ENCODE measurements around the gene TINCR.
"Not testable (repeated sequence)": the region's sequence is repeated elsewhere in the genome, so short reads cannot be mapped to it uniquely, and the experiment has no call there.

The TINCR gene

DNA sequence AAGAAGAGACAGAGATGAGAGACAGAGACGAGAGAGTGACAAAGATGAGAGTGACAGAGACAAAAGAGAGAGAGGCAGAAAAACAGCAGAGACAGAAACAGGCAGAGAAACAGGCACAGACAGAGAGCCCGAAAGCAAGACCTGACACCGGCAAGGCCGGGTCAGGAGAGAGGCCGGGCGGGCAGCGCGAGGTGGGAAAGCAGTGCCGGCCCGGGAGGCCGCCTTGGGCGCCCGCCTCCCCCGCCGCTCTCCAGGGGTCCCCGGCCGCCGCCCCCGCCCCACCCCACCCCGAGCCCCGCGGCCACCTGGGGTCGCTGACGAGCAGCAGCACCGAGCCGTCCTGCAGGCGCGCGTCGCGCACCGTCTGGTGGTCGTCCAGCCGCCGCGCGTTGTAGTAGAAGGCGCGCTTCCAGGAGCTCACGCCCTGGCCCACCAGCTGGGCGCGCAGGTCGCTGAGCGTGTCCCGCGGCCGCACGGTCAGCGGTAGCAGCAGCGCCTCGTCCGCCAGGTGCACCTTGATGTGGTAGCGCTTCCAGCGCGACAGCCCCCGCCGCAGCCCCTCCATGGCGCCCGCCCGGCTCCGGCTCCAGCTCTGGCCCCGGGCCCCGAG is at the start of gene TINCR:
TSS of gene TINCR (minus strand) at position 594 of the 610 bp plus-strand sequence.
- DNase-seq (ENCODE audit: low read depth): no peak

DNA sequence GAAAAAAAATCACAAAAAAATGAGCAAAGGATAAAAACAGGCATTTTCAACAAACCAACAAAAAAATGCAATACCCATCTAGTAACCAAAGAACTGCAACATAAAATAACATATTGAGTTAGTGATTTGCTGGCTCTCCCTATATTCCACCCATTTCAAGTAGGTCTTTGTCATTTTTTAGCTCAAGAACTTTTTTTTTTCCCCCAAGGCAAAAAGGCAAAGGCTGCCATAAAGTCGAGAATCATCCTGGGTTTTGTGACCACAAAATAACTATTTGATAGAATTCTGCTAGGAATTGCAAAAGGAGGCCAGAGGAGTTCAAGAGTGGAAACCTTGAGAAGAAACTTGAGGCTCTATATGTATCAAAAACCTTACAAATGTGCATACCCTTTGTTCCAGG is 49.3 kb upstream of the TINCR start:
- DNase-seq (ENCODE audit: low read depth): no peak

DNA sequence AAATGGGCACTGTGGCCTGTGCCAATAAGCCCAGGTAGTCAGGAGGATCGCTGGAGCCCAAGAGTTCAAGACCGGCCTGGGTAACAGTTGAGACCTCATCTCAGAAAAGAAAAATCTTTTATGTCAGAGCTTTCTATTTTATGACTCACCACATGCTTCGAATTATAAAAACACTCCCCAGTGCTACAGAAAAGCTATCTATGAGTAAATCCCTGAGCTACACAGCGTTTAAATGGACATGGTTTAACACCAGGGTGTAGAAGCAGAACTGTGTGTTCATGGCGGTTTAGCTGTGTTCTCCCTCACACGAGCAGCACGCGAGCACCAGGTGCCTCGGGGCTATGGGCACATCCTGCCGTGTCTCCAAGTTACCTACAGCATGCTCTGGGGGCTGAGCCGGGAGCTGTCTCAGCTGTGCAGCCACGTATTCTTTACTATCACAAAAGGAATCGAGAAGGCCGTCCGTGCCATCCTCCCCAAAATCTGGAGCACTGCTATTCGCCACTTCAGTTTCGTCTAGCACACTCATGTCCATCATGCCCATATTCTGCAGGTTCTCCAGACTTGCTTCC is 48.1 kb upstream of the TINCR start:
- DNase-seq (ENCODE audit: low read depth): no peak

DNA sequence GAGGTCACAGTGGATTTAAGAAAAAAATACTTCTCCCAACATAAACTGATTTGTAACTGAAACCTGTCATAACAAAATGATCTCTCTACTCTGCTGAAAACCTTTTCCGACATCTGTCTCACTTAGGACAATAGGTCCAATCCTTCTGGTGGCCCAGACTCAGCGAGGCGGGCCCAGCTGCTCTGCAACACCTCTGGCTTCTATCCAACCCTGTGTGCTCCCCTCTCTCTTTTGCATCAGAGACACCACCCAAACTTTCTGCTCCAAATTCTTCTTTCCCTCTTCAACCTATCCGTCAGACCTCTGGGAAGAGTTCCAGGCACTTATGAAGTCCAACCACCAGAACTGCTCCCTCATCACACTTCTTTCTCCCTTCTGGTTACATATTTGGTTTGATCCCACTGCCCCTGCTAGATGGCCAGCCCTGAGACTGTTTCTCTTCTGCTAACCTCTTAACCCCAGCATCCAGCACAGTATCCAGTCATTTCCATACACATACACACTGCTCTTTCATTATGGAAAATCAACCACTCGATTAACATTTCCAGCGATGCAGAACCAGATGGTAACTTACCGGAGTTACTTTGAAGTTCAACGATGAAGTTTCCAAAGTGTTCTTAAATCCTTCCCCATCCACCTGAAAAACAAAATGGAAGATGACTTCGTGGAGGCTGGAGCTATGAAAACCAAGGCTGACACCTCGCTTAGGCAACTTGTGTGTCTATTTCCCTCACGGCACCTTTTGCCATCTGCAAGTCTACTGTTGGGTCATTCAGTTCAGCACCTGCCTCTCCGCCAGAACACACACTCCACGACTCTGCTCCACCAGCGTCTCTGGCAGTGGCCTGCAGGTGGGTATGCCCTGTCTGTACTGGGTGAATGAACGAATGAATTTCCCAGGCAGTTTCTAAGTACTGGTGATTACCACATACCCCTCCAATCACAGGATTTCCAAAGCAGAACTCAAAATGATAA is 45.4 kb upstream of the TINCR start:
- DNase-seq (ENCODE audit: low read depth): no peak

DNA sequence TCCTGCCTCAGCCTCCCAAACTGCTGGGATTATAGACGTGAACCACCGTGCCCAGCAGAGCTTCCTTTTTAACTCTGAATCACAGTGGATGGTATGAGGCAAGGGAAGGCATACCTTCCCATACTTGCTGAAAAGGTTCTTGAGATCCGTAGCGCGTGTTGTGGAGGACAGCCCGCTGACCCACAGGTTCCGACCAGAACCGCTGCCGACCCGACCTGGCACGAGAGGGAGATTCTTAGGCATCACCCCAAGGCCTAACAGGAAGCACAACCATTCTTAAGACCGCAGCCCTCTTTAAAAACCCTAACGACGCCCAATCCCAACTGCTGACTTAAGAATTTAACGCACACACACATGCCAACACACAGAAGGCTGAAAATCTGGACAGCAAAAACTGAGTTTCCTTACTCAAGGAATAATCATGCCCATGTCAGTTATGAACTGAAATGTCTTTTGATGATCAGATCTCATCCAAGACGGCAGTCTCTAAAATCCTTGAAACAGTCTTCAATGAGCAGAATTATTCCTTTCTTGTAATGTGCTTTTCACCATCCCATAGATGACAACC is 42.2 kb upstream of the TINCR start:
- DNase-seq (ENCODE audit: low read depth): no peak

DNA sequence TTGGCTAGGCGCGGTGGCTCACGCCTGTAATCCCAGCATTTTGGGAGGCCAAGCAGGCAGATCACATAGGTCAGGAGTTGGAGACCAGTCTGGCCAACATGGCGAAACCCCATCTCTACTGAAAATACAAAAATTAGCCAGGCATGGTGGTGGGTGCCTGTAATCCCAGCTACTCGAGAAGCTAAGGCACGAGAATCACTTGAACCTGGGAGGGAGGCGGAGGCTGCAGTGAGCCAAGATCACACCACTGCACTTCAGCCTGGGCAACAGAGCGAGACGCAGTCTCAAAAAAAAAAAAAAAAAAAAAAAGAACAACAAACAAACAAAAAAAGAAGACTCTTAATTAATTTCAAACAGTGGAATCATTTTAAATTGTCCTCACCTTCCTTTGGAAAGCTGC is 41.0 kb upstream of the TINCR start:
- DNase-seq (ENCODE audit: low read depth): not testable (repeated sequence)

DNA sequence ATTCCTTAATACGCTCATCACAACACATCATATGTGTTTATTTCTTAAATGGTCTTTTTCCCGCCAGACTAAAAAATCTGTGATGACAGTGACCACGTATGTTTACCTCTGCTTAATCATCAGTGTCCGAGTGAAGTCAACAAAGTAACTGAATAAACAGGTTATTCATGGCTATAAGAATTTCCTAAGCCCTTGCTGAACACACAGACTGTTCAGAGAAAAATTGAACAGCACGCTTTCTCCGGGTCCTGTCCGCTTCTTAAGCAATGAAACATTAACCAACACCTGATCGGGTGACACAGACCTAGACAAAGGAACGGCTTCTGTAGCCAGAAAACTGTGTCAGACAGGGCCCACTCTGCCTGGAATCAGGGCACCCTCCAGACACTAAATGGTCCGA is 40.5 kb upstream of the TINCR start:
- no peak for DNase-seq (ENCODE audit: low read depth)

DNA sequence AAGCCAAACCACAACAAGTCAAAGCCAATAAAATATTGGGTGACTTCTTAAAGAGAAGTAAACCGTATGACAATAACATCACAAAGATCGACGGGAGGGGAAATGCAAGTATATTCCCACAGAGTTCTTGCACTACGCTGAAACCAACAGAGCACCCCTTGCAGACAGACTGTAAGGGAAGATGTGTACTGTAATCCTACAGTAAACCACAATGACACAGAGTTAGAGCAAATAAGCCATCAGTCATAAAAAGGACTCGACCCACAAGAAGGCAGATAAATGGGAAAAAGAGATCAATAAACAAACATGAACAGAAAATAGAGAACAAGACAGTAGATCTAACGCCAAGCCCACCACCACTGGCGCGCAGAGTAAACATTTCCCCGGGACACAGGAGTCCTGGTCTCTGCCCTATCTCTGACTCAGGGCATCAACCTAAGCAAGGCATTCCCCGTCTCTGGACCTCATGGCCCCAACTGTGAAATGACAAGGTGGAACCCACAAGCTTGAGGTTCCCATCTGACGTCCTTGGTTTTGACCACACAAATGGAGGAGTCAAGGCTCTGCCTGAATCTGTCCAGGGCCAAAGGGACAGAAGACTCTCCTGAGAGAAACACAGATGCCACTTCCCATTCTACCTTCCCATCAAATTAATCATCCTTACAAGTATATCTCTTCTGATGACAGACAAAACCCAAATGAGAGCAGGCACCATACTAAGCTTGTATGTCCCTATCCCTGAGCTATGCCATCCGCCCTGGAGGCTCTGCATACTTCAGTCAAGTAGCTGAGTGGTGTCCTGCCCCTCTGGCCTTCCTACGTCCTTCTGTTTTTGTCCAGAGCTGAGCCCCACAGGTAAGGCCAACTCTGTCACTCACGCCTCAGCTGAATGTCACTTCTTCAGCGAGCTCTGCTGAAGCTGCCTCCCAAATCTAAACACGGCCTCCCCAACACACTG is 39.8 kb upstream of the TINCR start:
- no peak for DNase-seq (ENCODE audit: low read depth)

DNA sequence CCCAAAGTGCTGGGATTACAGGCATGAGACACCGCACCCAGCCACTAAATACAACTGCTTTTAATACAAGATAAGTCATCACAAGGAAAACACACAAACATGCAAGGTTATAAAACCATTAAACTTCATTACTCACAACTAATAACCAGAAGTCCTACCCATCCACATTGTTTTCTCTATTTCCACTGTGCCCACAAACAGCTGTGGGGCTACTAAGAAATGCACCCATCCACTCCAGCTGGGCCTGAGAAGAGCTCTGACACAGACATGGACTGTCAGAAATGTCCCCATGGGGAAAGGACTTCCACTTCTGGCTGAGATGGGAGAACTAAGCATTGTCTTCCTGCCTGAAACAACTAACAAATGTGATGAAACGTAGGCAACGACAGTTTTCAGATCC is 37.6 kb upstream of the TINCR start:
- no peak for DNase-seq (ENCODE audit: low read depth)

DNA sequence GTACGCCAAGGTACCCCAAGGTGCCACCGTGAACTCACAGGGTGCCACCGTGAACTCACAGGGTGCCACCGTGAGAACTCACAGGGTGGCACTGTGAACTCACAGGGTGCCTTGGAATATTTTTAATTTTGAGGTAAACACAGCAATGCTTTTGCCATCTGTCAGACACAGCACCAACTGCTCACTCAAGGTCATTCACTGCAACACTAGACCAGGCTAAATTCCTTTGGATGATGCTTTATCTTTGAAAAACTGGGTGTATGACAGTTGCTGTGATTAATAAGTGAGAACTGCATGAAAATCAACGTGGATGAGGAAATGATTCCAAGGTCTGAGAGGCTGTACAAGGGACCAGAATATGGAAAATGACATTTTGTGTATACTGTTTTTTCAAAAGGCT is 35.9 kb upstream of the TINCR start:
- no peak for DNase-seq (ENCODE audit: low read depth)

DNA sequence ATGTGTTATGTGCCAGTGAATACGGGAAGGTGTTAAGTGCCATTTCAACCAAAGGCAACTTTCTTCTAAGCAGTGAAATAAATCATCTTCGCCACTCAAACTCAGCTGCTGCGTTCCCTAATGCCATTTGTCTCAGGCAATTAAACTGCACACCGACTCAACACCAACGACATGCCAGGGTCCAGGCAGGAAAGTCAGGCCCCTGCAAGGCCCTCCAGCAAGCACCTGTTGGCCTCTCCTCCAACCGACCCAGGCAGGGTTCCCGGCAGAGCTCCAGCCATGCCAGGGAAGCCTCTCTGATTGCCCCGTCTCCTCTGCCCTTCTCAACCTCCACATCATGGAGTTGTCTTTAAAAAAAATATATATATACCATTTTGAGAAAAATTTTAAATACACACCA is 33.0 kb upstream of the TINCR start:
- DNase-seq (ENCODE audit: low read depth): no peak

DNA sequence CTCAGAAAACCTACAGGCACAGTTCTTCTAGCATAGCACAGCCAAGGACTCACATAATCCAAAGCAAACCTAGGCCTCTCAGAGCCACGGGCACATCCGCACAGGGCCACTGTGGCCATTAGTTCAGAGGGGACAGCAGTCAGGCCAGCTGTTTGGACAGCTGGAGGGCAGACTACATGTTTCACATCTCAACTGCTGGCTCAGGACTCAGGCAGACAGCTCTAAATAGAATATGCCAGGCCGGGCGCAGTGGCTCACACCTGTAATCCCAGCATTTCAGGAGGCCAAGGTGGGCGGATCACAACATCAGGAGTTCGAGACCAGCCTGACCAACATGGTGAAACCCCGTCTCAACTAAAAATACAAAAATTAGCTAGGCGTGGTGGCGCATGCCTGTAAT is 28.0 kb upstream of the TINCR start:
- no peak for DNase-seq (ENCODE audit: low read depth)

DNA sequence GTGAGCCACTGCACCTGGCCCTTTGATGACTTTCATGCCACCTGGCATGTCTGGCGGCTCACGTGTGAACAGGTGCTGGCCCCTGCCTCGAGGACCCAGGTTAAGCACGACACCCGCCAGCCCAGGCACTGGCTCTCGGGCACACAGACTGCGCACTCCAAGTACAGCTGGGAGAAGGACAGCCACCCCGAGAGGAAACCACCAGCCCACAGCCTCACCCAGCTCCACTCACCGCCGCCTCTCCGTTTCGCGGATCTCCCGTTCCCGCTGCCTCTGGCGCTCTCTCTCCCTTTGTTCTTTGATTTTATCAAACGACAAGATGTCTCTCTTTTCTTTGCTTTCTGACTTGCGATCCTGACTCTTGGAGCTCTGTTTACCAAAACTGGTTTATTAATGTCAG is 27.4 kb upstream of the TINCR start:
- DNase-seq (ENCODE audit: low read depth): no peak

DNA sequence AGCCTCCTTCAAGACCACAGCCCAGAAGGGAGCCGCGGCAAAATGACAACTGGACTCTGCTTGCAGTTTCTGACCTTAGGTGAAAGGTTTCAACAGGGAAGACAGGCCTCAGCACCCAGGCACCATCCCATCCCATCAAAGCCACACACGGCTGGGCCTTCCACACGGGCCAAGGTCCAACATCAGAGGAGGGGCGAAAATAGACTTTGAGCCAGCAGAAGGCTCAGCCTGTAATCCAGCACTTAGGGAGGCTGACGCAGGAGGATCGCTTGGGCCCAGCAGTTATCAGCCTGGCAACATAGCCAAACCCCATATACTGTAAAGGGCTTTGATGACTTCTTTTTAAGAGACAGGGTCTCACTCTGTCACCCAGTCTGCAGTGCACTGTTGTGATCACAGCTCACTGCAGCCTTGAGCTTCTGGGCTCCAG is 26.8 kb upstream of the TINCR start:
- no peak for DNase-seq (ENCODE audit: low read depth)

DNA sequence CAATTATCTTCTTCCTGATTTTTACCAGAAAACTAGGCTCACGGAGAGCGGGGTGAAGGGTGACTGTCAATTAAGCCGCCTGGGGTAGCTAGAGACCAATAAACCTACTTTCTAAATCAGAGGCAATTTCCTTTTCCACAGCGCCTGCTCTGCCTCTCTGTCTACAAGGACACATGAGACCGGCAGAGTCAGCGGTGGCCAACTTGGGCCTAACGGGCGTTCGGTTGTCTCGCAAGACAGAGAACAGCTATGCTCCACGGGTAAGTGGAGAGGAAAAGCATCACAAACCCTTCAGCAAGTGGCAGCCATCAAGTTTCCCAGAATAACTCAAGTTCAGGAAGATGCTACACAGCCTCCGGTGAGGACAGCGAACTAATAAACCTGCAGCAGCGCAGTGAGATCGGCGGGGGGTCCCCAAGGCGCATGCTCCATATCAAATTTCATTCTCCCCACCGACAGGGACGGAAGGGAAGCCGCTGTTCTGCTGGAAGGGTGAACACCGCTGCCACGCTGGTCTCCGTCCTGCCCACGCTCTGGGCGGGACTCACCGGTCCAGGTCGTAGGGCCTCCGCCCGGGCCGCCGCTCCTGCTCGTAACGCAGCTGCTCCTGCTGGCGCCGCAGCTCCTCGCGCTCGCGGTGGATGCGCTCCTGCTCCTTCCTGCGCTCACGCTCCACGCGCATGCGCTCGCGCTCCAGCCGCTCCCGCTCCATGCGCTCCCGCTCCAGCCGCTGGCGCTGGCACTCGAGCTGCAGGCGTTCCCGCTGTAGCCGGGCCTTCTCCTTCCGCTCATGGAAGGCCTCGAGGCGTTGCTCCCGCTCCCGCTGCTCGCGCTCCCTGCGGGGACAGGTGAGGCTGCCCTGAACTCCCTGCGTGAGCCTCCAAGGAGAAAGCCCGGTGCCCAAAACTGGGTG is 25.8 kb upstream of the TINCR start:
- DNase-seq (ENCODE audit: low read depth): no peak

DNA sequence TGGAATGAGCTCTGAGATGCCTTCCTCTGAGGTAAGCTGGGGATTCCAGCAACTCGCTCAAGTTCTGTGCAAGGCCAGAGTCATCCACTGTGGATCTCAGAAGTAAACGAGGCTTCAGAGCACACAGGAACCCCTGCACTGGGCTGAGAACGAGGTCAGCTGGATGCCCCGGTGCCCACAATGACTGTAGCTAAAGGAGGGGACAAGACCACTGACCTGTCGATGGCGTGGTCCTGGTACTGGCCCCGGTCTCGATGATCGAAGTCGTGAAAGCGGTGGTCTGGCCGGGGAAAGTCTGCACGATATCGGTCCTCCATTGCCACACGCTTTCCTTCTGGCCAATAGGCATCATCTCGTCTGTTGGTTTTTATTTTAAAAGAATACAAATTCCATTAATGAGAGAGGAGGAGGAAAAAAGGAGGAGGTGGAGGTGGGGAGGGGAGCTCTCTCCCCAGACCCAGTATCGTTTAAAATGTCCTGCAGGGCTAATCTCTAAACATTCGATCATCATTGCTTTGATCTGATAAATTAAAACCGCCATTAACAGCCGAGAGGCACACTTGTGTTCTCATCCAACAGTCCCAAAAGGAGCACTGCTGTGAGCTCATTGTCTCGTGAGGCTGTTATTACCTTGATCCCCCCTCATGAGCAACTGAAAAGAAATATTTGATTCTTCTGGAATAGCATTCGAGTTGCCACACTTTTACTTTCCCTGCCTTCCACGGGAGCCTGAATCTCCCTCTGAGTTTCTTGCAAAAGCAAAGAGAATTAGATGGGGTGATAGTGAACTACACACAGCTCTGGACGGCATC is 25.0 kb upstream of the TINCR start:
- no peak for DNase-seq (ENCODE audit: low read depth)

DNA sequence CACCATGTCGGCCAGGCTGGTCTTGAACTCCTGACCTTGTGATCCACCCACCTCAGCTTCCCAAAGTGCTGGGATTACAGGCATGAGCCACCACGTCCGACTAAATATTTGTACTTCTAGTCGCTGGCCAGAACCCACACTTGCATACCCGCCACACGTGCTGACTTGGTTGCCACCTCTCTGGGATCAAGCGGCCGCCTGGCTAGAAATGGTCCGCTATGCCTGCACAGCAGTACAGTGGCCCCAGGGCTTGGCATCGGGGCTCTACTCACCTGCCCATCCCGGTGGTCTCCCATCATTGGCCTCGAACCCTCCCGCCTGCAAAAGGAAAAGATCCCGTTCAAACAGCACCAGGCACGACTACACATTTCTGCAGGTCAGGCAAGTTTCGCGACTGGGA is 23.7 kb upstream of the TINCR start:
- DNase-seq (ENCODE audit: low read depth): no peak

DNA sequence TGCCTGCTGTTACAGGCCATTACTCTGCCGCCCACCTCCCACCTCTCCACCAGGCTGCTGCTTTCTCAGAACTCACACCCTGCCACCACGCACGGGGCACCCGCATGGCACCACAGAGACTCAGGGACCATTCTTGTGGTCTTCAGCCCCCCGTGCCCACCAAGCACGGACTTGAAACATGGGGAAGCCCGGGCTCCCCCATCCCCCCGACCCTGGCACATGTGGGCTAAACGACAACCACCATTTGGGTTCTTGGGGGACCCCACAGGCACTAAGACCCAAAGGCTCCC is 23.1 kb upstream of the TINCR start:
- no peak for DNase-seq (ENCODE audit: low read depth)

DNA sequence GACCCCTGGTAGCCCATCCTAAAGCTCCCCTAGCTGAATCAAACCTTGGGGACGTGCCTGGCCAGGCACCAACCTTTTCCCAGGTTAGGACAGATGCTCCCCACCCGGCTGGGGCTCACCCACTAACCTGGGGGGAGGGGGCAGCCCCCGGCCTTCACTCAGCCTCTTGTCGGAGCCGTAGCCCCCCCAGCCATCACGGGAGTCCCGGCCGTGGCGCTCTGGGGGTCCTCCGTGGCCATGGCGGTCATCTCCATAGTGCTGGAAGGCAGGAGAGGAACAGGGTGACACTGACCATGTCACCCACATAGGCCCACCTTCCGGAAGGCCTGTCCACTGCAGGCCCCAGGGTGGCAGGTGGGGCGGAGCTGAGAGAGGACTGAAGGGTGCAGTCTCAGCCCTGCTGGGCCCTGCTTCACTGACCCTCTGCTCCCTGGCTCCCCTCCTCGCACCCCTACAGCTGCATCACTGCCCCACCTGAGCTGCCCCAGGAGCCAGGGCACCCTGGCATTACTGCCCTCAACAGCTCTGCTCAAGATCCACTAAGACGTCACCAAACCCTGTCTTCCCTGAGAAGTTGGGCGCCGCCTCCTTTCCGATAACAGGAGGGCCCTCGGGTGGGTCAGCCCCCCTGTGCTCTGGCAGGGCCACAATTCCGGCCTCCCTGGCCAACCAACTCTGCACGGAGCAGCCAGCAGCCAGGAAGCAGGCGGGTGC is 22.6 kb upstream of the TINCR start:
- no peak for DNase-seq (ENCODE audit: low read depth)

Data from stimulated activated CD8-positive, alpha-beta memory T cell treated with anti-CD3 and anti-CD28 coated beads, Interleukin-7, amount 100 ng/mL, for 24 hours (primary cell).